IPS DF 6.9 (cell line): ENCODE results near the gene RYR3.

ENCODE experiments used
- DNase-seq: peaks from one replicate; pipeline ENCODE4 v3.0.0-alpha.2; 2013; ENCODE audit warnings: low read depth, low spot score
- H3K27ac ChIP-seq: one replicate; pipeline ENCODE4 v1.5.1; 2013; ENCODE audit warnings: low read length, control low read depth
- H3K27me3 ChIP-seq: 2 replicates; pipeline ENCODE4 v1.6.1; 2013; ENCODE audit warnings: mild to moderate bottlenecking, low read length; ENCODE audit not compliant: control insufficient read depth, insufficient read depth
- H3K36me3 ChIP-seq: 2 replicates; pipeline ENCODE4 v1.6.1; 2013; ENCODE audit warnings: low read length; ENCODE audit not compliant: control insufficient read depth, insufficient read depth
- H3K4me1 ChIP-seq: 2 replicates; pipeline ENCODE4 v1.6.1; 2013; ENCODE audit warnings: low read length; ENCODE audit not compliant: control insufficient read depth, insufficient read depth
- H3K4me3 ChIP-seq: 2 replicates; pipeline ENCODE4 v1.5.1; 2013; ENCODE audit warnings: mild to moderate bottlenecking, low read length
- H3K9me3 ChIP-seq: 2 replicates; pipeline ENCODE4 v1.6.1; 2013; ENCODE audit warnings: low read length, inconsistent platforms; ENCODE audit not compliant: control insufficient read depth, insufficient read depth
- WGBS: extraction: QIAGEN DNeasy Blood & Tissue Kit; methylation state at CpG from one replicate; pipeline ENCODE4 v1.1.7; 2013; ENCODE audit warnings: mixed read lengths, missing lambda C conversion rate; ENCODE audit not compliant: insufficient read length, insufficient coverage; 5-methylcytosine and 5-hydroxymethylcytosine counted together

The RYR3 gene

DNA sequence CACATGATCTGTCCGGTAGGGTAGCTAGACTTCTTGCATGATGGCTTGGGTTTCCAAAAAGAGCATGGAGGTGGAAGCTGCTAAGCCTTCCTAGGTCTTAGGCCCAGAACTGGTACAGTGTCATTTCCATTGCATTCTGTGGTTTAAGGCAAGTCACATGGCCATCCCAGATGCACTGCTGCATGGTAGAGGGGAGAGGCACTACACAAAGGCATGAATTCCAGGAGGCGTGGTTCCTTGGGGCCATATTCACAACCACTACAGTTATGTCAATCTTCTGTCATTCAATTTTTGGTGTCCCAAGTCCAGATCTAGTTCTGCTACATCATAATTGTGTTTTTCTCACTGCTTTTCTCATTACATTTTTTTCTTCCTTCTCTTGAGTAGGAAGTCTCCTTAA lies 535.4 kb downstream of the RYR3 start:
- Histone ChIP-seq H3K27ac (no peak overlapping the region), H3K4me1 (0 out of 2 replicates have a peak, but pooled peaks cover 1% of the 10 kb centered on the region), H3K4me3 (no peak overlapping the region), H3K9me3 (no peaks in the 10 kb centered on the region), H3K27me3 (no peaks in the 10 kb centered on the region), H3K36me3 (no peaks in the 10 kb centered on the region)
- DNase-seq = no peak
- no CpG with 5 or more reads among the region's 2 CpGs for WGBS

DNA sequence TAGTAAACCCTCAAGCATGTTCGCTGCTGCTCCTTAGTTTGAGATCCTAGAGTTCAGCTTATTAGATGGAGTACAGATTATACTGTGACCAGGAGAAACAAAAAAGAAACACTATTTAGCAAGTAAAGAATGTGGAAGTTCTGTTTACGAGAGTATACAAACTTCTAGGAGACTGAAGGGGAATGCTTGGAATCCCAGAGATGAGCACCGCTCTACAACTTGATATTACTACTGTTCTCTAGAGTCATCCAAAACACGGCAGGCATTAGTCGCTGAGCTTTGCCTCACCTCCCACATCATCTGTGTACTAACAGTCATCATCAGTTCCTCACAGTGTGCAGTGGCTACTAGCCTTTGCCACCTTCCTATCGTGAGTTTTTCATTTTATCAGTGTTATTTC lies 536.1 kb downstream of the RYR3 start:
- no CpG with 5 or more reads among the region's 6 CpGs for WGBS
- H3K27me3 ChIP-seq = no peaks in the 10 kb centered on the region
- 0 out of 2 replicates have a peak, but pooled peaks cover 1% of the 10 kb centered on the region for H3K4me1 ChIP-seq
- no peak for DNase-seq
- H3K9me3 ChIP-seq = no peaks in the 10 kb centered on the region
- no peak overlapping the region for H3K4me3 ChIP-seq
- H3K27ac ChIP-seq = no peak overlapping the region
- H3K36me3 ChIP-seq = no peaks in the 10 kb centered on the region

DNA sequence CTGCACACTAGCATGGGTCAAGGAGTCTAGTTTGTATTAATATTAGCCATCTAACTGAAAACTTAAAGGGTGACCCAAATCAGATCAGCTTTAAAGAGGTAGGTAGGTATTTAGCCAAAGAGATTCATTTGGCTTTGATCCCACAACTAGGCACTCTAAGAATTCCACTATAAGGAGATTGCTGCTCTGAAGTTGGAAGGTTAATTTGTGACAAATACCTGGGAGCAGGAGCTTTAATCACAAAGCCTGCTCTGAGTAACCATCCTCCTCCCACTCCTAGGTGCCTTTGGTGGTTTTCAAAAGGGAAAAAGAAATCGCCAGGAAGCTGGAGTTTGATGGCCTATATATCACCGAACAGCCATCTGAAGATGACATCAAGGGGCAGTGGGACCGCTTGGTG lies 537.2 kb downstream of the RYR3 start:
- peaks cover 1% of the 10 kb centered on the region; the same call in 1 of the 2 replicates for H3K4me1 ChIP-seq

DNA sequence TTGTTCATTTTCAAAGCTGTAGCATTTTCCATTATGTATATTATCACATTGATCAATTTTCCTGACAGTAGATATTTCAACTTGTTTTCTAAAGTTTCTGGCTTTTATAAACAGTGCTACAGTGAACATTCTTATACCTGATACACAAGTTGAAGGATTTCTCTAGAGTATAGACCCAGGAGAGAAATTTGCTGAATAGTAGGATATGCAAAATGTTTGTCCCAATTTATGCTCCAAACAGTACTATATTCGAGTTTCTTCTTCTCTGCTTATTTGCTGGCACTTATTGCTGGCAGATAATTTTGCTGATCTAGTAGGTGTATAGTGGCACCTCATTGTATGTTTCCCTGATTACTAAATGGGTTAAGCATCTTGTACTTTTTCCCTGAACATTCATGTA lies 540.3 kb downstream of the RYR3 start:
- Histone ChIP-seq H3K36me3 (no peaks in the 10 kb centered on the region), H3K9me3 (no peaks in the 10 kb centered on the region), H3K4me1 (no peaks in the 10 kb centered on the region; the same call in 1 of the 2 replicates), H3K4me3 (no peak overlapping the region), H3K27ac (no peak overlapping the region), H3K27me3 (no peaks in the 10 kb centered on the region)
- no peak for DNase-seq
- WGBS = no CpG with 5 or more reads among the region's 1 CpG

More for the DNA sequence above, 537.2 kb downstream of the RYR3 start:
- Histone ChIP-seq H3K36me3 (no peaks in the 10 kb centered on the region), H3K27me3 (no peaks in the 10 kb centered on the region), H3K9me3 (no peaks in the 10 kb centered on the region), H3K4me3 (no peak overlapping the region), H3K27ac (no peak overlapping the region)
- WGBS = no CpG with 5 or more reads among the region's 3 CpGs
- DNase-seq = no peak

DNA sequence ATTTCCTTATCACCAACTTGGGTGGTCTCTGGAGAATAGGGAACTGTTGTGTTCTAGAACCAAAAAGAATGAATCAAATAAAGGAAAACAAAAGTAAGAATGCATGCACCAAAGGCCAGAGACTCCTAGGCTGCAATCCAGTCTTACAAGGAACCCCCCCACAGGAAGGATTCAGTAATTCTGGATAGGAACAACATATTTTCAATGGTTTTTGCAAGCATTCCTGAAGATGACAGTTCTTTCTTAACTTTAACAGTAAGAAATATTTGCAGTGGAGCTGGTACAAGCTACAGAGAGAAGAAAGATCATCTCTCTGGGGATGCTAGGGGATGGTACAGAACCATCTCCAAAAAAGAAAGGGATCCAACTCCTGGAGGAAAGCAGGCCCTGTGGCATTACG lies 541.3 kb downstream of the RYR3 start:
- Histone ChIP-seq H3K4me1 (no peaks in the 10 kb centered on the region; the same call in 1 of the 2 replicates), H3K9me3 (no peaks in the 10 kb centered on the region), H3K36me3 (no peaks in the 10 kb centered on the region), H3K4me3 (no peak overlapping the region), H3K27ac (no peak overlapping the region), H3K27me3 (no peaks in the 10 kb centered on the region)
- no CpG with 5 or more reads among the region's 1 CpG for WGBS
- no peak for DNase-seq

DNA sequence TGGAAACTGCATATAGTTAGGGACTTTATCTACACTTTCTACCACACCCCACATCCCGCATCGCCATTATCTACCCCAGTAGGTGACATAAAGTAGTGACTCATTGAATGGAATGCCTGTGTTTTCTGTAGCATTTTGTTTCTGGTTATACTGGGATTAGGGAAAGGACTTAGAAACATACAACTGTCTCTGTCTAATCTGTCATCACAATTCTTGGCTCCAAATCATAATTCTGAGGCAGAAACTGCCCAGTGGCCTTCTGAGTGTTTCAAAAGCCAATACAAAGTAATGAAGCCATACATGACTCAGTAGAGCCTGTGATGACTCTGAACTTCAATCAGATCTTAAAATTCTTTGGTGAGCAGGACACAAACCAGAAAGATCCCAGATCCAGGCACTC lies 541.8 kb downstream of the RYR3 start:
- no CpG with 5 or more reads among the region's 2 CpGs for WGBS
- Histone ChIP-seq H3K36me3 (no peaks in the 10 kb centered on the region), H3K4me1 (no peaks in the 10 kb centered on the region; the same call in 1 of the 2 replicates), H3K9me3 (no peaks in the 10 kb centered on the region), H3K27me3 (no peaks in the 10 kb centered on the region), H3K4me3 (no peak overlapping the region), H3K27ac (no peak overlapping the region)
- DNase-seq = no peak

DNA sequence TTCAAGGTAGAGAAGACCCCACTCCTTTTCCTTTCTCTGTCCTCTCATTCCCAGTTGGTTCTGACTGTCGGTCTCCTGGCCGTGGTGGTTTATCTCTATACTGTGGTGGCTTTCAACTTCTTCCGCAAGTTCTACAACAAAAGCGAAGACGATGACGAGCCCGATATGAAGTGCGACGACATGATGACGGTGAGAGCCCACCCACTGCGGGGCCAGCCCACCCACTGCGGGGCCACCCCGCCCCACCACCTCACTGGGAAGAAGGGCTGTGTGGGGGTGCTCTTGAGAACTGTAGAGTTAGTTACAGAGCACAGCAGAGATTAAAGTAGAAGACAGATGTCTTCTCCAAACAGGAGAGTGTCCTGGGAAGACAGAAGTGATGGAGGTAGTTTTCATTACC lies 547.0 kb downstream of the RYR3 start:
- no peak for DNase-seq
- Histone ChIP-seq H3K9me3 (no peaks in the 10 kb centered on the region), H3K4me1 (no peaks in the 10 kb centered on the region; the same call in 1 of the 2 replicates), H3K36me3 (no peaks in the 10 kb centered on the region), H3K27ac (no peak overlapping the region), H3K27me3 (no peaks in the 10 kb centered on the region), H3K4me3 (no peak overlapping the region)
- no CpG with 5 or more reads among the region's 13 CpGs for WGBS

DNA sequence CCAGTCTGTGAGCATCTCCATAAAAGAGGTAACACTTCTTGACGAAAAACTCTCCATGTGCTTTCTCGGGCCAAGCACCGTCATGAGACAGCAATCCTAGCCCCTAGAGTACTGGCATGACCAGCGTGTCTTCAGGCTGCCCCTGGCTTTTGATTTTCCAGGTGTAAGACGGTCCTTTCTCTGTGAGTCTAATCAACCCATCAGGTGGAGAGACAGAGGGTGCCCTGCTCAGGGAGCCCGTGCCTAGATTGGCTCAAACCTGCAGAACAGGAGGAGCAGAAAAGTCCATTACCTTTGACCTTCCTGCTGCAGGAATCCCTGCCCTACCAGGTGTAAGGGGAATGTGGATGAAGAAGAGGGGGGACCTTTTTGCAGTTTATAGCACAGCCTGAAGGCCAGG lies 548.1 kb downstream of the RYR3 start:
- WGBS = no CpG with 5 or more reads among the region's 6 CpGs
- no peak for DNase-seq

DNA sequence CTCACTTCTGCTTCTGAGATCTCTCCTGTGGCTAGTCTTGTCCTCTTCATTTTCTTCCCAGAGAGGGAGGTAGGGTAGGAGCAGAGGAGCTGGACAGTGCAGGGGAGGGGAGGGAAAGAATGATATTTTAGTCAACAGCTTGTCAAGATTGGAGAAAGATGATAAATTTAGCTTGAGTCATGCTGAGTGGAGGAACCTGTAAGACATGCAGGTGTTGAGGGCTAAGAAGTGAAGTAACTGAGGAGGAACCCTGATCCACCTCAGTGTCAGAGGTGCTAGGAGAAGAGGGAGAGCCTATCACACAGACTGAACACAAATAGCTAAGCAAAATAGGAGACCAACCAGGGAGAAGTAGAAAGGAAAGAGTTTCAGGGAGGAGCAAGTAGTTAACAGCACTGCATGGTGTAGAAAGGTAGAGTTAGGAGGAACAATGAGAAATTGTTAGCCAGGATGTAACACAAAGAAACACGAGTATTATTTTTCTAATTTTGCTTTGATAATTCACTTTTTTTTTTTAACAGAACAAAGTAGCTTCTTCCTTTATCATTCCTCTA lies 549.3 kb downstream of the RYR3 start:
- Histone ChIP-seq H3K27me3 (no peaks in the 10 kb centered on the region), H3K27ac (no peak overlapping the region), H3K36me3 (no peaks in the 10 kb centered on the region), H3K9me3 (no peaks in the 10 kb centered on the region), H3K4me3 (no peak overlapping the region), H3K4me1 (no peaks in the 10 kb centered on the region)
- WGBS = no CpG with 5 or more reads among the region's 1 CpG
- no peak for DNase-seq

More for the DNA sequence above, 548.1 kb downstream of the RYR3 start:
- no peaks in the 10 kb centered on the region for H3K27me3 ChIP-seq
- H3K36me3 ChIP-seq = no peaks in the 10 kb centered on the region
- H3K27ac ChIP-seq = no peak overlapping the region
- no peaks in the 10 kb centered on the region for H3K9me3 ChIP-seq
- no peaks in the 10 kb centered on the region for H3K4me1 ChIP-seq
- no peak overlapping the region for H3K4me3 ChIP-seq

DNA sequence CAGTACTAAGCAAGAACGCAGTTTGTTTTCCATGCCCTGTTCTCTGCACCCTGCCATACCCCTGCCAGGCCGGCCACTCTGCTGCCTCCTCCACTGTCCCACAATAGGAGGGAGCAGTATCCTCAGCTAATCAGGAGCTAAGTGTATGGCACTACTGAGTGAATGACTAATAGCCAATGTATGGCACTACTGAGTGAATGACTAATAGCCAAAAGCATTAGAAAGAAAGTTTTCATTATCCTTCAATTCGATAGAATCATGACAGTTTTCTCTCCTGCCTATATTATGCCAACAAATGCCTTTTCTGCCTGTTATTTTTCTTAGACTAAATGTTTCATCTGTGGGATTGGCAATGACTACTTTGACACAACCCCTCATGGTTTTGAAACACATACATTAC lies 550.0 kb downstream of the RYR3 start:
- Histone ChIP-seq H3K27ac (no peak overlapping the region), H3K36me3 (no peaks in the 10 kb centered on the region), H3K4me1 (no peaks in the 10 kb centered on the region), H3K9me3 (no peaks in the 10 kb centered on the region), H3K4me3 (no peak overlapping the region), H3K27me3 (no peaks in the 10 kb centered on the region)
- no CpG with 5 or more reads among the region's 3 CpGs for WGBS
- no peak for DNase-seq

DNA sequence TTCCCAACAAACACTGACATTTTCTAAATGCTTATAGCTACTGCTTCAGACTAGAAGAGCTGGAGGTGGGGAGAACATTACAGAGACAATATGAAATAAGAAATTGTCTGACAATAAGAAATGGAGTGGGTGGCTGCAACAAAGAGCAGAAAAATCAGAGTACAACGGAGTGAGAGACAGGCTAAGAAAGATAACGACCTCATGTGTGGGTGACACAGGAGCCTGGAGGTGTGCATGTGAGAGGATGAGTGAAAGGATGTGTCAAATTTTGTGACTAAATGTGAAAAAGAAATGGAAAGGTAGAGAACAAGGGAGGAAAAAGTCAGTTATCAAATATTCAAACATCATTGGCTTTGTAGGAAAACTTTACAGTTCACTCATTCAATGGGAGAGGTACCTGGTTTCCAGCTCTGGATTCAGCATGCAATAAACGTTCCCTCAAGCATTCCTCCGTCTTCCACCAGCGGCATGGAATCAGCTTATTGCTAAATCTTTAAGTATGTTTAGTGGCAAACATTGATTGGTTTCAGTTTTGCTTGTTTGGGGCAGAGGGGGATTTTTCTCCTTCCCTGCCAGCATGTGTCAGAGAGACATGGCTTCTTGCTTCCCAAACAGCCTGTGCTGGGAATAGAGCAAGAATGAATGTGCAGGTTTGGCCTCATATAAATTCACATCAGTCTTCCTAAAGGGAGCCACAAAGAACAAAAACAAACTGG lies 553.8 kb downstream of the RYR3 start:
- no peaks in the 10 kb centered on the region for H3K4me1 ChIP-seq
- WGBS = no CpG with 5 or more reads among the region's 5 CpGs
- no peak overlapping the region for H3K4me3 ChIP-seq
- no peak overlapping the region for H3K27ac ChIP-seq
- DNase-seq = no peak
- H3K9me3 ChIP-seq = no peaks in the 10 kb centered on the region
- H3K36me3 ChIP-seq = no peaks in the 10 kb centered on the region
- no peaks in the 10 kb centered on the region for H3K27me3 ChIP-seq
